ENCODE data around the gene OSBPL5.

DNA sequence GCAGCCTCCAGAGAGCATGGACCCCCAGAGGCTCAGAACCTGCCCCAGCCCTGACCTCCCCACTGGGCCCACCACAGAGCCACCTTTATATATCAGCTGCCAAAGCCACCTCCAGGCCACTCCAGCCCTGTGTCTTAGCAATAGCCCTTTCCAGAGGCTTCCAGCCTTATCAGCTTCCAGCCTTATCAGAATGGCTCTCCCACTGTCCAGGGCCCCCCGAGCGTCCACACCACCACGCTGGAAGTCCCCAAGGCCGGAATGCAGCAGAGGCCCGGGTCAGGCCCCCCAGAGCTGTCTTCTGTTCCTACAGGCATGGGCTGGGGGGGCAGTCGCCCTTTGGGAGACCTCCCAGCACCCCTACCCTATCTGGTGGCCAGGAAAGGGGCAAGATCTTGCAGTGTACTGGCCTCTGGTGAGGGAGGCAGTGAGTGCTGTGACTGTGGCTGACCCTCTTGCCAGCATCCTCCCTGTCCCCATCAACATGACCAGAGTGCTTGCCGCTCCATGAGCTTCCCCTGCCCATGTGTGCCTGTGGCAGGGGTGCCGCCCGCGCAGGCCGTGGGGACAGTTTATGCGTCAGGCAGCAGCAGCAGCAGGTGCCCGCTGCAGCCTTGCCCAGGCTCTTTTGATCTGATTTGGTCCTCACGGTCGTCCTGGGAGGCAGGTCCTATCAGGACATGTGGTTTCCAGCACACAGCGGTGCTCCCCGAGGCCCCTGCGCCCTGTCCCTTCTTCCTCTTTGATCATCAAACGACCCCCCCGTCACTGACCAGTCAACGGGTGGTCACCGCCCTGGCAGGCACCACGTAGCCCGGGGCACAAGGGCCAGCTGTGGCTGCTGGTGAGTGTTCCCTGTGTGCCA is 15.9 kb downstream of the OSBPL5 start:
- TF ChIP-seq, protein P1, sequence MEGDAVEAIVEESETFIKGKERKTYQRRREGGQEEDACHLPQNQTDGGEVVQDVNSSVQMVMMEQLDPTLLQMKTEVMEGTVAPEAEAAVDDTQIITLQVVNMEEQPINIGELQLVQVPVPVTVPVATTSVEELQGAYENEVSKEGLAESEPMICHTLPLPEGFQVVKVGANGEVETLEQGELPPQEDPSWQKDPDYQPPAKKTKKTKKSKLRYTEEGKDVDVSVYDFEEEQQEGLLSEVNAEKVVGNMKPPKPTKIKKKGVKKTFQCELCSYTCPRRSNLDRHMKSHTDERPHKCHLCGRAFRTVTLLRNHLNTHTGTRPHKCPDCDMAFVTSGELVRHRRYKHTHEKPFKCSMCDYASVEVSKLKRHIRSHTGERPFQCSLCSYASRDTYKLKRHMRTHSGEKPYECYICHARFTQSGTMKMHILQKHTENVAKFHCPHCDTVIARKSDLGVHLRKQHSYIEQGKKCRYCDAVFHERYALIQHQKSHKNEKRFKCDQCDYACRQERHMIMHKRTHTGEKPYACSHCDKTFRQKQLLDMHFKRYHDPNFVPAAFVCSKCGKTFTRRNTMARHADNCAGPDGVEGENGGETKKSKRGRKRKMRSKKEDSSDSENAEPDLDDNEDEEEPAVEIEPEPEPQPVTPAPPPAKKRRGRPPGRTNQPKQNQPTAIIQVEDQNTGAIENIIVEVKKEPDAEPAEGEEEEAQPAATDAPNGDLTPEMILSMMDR (IDR thresholded peaks at IDR 0.05) = no peak
- TF ChIP-seq POLR2A (IDR thresholded peaks at IDR 0.05) = no peak
